HG02870 (cell line): ENCODE data around the gene HDDC2.
"Not testable (repeated sequence)": the region's sequence is repeated elsewhere in the genome, so short reads cannot be mapped to it uniquely, and the experiment has no call there.

ENCODE experiments used
- ATAC-seq: cut with Tn5 transposase; IDR thresholded peaks from one replicate; pipeline ENCODE4 v1.9.1; 2021; ENCODE audit warnings: mild to moderate bottlenecking, moderate library complexity; ENCODE audit not compliant: unreplicated experiment

Gene HDDC2

GRCh38 chr6:125307150-125307838 is 5.5 kb upstream of the HDDC2 start:
- no peak for ATAC-seq

- no peak for ATAC-seq
Measured at GRCh38 chr6:125306756-125307149, 5.0 kb upstream of the HDDC2 start.

- ATAC-seq: no peak
Measured at GRCh38 chr6:125304970-125305660, 3.3 kb upstream of the HDDC2 start.

GRCh38 chr6:125303512-125303854 is 1.7 kb upstream of the HDDC2 start:
- ATAC-seq: no peak

- no peak for ATAC-seq
Measured at GRCh38 chr6:125302840-125303511, 1.2 kb upstream of the HDDC2 start.

- no peak for ATAC-seq
Measured at GRCh38 chr6:125300992-125301434, 754 bp downstream of the HDDC2 start.

GRCh38 chr6:125299257-125299656 is 2.5 kb downstream of the HDDC2 start:
- no peak for ATAC-seq

GRCh38 chr6:125296471-125296870 is 5.3 kb downstream of the HDDC2 start:
- ATAC-seq: no peak

GRCh38 chr6:125294925-125295324 is 6.8 kb downstream of the HDDC2 start:
- no peak for ATAC-seq

- no peak for ATAC-seq
Measured at GRCh38 chr6:125294036-125294435, 7.7 kb downstream of the HDDC2 start.

GRCh38 chr6:125293587-125293986 is 8.2 kb downstream of the HDDC2 start:
- no peak for ATAC-seq

GRCh38 chr6:125287718-125288117 is 14.0 kb downstream of the HDDC2 start:
- ATAC-seq: no peak

GRCh38 chr6:125285936-125286335 is 15.8 kb downstream of the HDDC2 start:
- no peak for ATAC-seq

GRCh38 chr6:125285353-125285752 is 16.4 kb downstream of the HDDC2 start:
- ATAC-seq: no peak

GRCh38 chr6:125282470-125282869 is 19.3 kb downstream of the HDDC2 start:
- not testable (repeated sequence) for ATAC-seq

- not testable (repeated sequence) for ATAC-seq
Measured at GRCh38 chr6:125280370-125281035, 21.3 kb downstream of the HDDC2 start.

GRCh38 chr6:125279961-125280360 is 21.8 kb downstream of the HDDC2 start:
- ATAC-seq: no peak

GRCh38 chr6:125277838-125278237 is 23.9 kb downstream of the HDDC2 start:
- no peak for ATAC-seq

GRCh38 chr6:125275779-125276178 is 26.0 kb downstream of the HDDC2 start:
- no peak for ATAC-seq

- ATAC-seq: no peak
Measured at GRCh38 chr6:125274935-125275334, 26.8 kb downstream of the HDDC2 start.

- no peak for ATAC-seq
Measured at GRCh38 chr6:125273965-125274364, 27.8 kb downstream of the HDDC2 start.

- ATAC-seq: no peak
Measured at GRCh38 chr6:125273251-125273650, 28.5 kb downstream of the HDDC2 start.
